Calu3 (cell line): Measurements from ENCODE around the gene NEDD1. TPM values are rescaled to one million over a fixed set of nuclear protein-coding genes. Genes with fewer than 3 reads are reported as not detected.
A peak's percentile ranks its signal among the peaks of the same experiment; 100 is the strongest.

ENCODE experiments used
- BruUV-seq: library from RNA; stranded (reverse); fragments of 400-500 nt; replicated peaks from 2 replicates; lab custom pipeline; 2021; lab: Mats Ljungman, UMichigan
- CTCF ChIA-PET: fragments of 300-600 bp; sonication (Branson Sonifier 250); formaldehyde crosslinking; loops from one replicate; lab custom pipeline; 2022; ENCODE audit warnings: antibody characterized with exemption; lab: Charles Lee
- DNase-seq: peaks from one replicate; pipeline ENCODE4 v3.0.0; 2022
- H3K27ac Mint-ChIP-seq: one replicate; pipeline ENCODE4 v1.8.0; 2022; ENCODE audit warnings: mixed read lengths; ENCODE audit not compliant: unreplicated experiment
- H3K27me3 Mint-ChIP-seq: one replicate; pipeline ENCODE4 v1.8.0; 2022; ENCODE audit warnings: mixed read lengths; ENCODE audit not compliant: unreplicated experiment
- H3K36me3 Mint-ChIP-seq: one replicate; pipeline ENCODE4 v1.8.0; 2022; ENCODE audit warnings: mild to moderate bottlenecking, moderate library complexity, mixed read lengths; ENCODE audit not compliant: insufficient read depth, unreplicated experiment
- H3K4me1 Mint-ChIP-seq: one replicate; pipeline ENCODE4 v1.8.0; 2022; ENCODE audit warnings: mild to moderate bottlenecking, low read depth, mixed read lengths; ENCODE audit not compliant: unreplicated experiment
- H3K4me3 Mint-ChIP-seq: one replicate; pipeline ENCODE4 v1.8.0; 2022; ENCODE audit warnings: mild to moderate bottlenecking, low read depth, moderate library complexity, mixed read lengths; ENCODE audit not compliant: unreplicated experiment
- H3K9me3 Mint-ChIP-seq: one replicate; pipeline ENCODE4 v1.8.0; 2022; ENCODE audit warnings: low read depth, mixed read lengths; ENCODE audit not compliant: unreplicated experiment
- CTCF ChIP-seq: fragments of 200-600 bp; IDR thresholded peaks from one replicate; pipeline ENCODE4 v1.8.0; 2022; ENCODE audit warnings: antibody characterized with exemption; ENCODE audit not compliant: unreplicated experiment
- intact Hi-C: fragments of 100-400 bp; cut with micrococcal nuclease; formaldehyde crosslinking; loops from one replicate; pipeline ENCODE4 v1.10.0; 2022; ENCODE audit not compliant: unreplicated experiment
- total RNA-seq: library from RNA; stranded (reverse); gene quantifications from 2 replicates; pipeline ENCODE4 v1.2.3, GENCODE V29; 2022

NEDD1 gene
- total RNA-seq, 1 experiment from 2014 or later = 47.5 TPM

DNA sequence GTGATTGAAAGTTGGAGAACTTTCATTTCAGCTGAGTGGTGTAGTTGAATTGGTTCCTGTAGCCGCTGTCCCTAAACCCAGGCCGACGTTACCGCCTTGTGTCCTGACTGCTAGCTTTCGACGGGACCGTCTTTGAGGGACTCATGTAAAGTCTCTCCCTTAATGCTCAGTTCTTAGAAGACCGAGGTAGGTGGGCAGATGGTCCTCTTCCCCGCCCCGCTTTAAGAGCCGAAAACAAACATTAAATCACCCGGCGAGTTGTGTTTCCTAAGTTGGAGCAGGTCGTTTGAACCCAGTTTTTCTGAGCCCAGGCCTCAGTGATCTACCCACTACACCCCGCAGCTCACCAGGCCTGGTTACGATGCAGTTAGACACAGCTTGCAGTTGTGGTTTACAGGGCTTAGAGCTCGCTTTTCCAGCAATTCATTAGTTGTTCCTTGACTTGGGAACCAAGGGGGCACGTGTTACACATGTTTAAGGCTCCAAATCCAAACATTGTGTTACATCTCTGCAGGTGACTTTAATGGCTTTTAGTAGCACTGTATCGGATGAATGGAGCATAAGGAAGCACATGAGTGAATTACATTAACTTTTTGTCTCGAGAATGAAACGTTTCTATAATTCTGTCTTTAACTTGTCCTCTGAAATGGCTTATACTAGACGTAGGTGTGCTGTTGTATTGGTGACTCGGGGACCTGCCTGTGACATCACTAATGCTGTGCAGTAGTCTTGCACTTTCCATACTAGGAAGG, 790 bp downstream of the NEDD1 start:
- CTCF ChIA-PET = interaction anchor here (0.9 kb wide), 1 partner anchor 510 kb away, joined by 3 read pairs; no protein-coding TSS in a partner anchor
- Mint-ChIP-seq H3K27ac (peak overlapping the region; percentile 92), H3K27me3 (no peaks in the 10 kb centered on the region), H3K9me3 (no peaks in the 10 kb centered on the region), H3K36me3 (peaks cover 39% of the 10 kb centered on the region), H3K4me1 (peaks cover 37% of the 10 kb centered on the region), H3K4me3 (peak overlapping the region; percentile 93)
- intact Hi-C loops = loop anchor here (2.0 to 5.0 kb wide), 2 partner anchors 97 to 191 kb away; no protein-coding TSS in a partner anchor
- DNase-seq = peak; percentile 21
- TF ChIP-seq CTCF = no peak
- BruUV-seq = TSS peak; percentile 54

- Mint-ChIP-seq H3K4me3 (peak overlapping the region; percentile 93), H3K36me3 (peaks cover 39% of the 10 kb centered on the region), H3K9me3 (no peaks in the 10 kb centered on the region), H3K27me3 (no peaks in the 10 kb centered on the region), H3K4me1 (peaks cover 37% of the 10 kb centered on the region), H3K27ac (peak overlapping the region; percentile 92)
- DNase-seq = no peak
- intact Hi-C loops = loop anchor here (5.0 kb wide), 1 partner anchor 191 kb away; no protein-coding TSS in a partner anchor
- no peak for TF ChIP-seq CTCF
- CTCF ChIA-PET = no interaction called here
- no TSS peak for BruUV-seq
Observed at GRCh38 chr12:96908423-96908675, 1.3 kb downstream of the NEDD1 start.

GRCh38 chr12:96912261-96912660, 5.2 kb downstream of the NEDD1 start:
- no peak for TF ChIP-seq CTCF
- Mint-ChIP-seq H3K27me3 (no peaks in the 10 kb centered on the region), H3K4me3 (no peak overlapping the region), H3K27ac (no peak overlapping the region), H3K36me3 (peaks cover 38% of the 10 kb centered on the region), H3K4me1 (peaks cover 28% of the 10 kb centered on the region), H3K9me3 (peaks cover 3% of the 10 kb centered on the region)
- BruUV-seq = no TSS peak
- CTCF ChIA-PET = no interaction called here
- DNase-seq = no peak
- intact Hi-C loops = no loop called here

GRCh38 chr12:96912943-96913342, 5.9 kb downstream of the NEDD1 start:
- Mint-ChIP-seq H3K36me3 (peaks cover 31% of the 10 kb centered on the region), H3K27me3 (no peaks in the 10 kb centered on the region), H3K9me3 (peaks cover 3% of the 10 kb centered on the region), H3K27ac (no peak overlapping the region), H3K4me3 (no peak overlapping the region), H3K4me1 (peaks cover 26% of the 10 kb centered on the region)
- TF ChIP-seq CTCF = no peak
- DNase-seq = no peak
- intact Hi-C loops = no loop called here
- CTCF ChIA-PET = interaction anchor here (0.6 kb wide), 1 partner anchor 28 kb away, joined by 3 read pairs; no protein-coding TSS in a partner anchor
- BruUV-seq = no TSS peak
